GM19035 (cell line): ENCODE measurements around the gene RPS19.

Source experiments
- ATAC-seq: cut with Tn5 transposase; IDR thresholded peaks from one replicate; pipeline ENCODE4 v1.9.1; 2021; ENCODE audit not compliant: unreplicated experiment

RPS19 gene

DNA sequence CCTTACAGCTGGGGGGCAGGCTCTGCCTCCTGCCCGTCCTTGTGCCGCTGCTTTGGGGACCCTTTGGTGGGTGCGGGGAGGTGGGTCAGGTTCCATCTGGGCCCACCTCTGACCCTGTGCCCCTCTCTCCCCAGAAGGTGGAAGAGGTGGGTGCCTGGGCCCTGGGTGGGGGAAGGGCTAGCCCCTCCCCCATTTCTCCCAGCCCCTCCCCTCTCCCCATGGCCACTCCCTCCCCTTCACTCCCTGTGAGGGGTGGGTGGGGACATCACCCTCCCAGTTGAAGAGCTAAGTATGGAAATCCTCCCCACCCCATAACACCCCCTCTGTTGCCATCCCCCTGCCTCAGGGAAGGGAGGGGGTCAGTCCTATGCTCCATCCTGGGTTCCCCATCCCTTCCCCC lies 37.1 kb downstream of the RPS19 start:
- ATAC-seq = no peak

DNA sequence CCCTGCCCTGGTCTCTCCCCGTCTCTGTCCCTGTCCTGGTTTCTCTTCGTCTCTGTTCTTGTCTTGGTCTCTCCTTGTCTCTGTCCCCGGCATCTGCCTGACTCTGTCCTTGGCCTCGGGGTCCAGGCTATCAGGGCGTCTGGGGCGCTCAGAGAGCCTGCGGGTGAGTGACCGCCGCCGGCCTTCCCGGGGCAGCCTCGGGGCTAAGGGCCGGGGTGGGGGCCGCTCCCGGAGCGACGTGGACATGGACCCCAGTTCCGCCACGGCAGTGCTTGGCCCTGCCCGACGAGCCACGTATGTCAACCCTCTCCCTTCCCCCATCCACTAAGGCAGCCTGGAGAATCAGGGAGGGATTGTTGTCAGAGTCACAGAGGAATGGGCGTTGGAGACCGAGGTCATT lies 37.8 kb downstream of the RPS19 start:
- no peak for ATAC-seq

DNA sequence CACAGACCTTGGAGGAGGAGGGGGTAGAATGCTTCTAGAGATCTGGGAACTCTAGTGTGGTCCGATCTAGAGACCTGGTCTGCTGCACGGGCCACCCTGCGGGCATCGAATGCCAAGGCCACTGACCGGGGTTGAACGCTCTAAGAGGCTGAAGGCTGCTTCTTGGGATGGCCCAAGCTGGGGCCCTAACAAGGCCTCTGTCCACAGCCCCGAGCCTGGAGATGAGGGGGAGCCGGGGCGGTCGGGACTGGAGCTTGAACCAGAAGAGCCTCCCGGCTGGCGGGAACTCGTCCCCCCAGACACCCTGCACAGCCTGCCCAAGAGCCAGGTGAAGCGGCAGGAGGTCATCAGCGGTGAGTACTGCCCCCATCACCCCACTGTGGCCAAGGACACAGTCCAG lies 38.2 kb downstream of the RPS19 start:
- no peak for ATAC-seq

DNA sequence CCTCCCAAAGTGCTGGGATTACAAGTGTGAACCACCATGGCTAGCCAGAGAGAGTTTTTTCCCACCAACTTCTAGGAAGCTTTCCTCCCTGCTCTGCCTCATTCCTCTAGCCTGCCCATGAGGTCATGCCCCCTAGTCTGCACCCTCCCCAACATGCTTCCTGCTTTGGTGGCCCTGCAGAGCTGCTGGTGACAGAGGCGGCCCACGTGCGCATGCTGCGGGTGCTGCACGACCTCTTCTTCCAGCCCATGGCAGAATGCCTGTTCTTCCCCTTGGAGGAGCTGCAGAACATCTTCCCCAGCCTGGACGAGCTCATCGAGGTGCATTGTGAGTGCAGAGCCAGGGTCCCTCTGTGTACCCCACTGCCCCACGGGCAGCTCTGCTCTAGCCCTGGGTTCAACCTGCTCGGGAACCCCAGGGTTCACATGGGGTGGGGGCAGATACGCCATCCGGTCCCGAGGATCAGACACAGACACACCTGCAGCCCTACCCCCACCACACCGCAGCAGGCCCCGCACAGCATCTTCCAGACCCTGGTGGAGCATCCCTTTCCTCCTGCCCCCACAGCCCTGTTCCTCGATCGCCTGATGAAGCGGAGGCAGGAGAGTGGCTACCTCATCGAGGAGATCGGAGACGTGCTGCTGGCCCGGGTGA lies 41.8 kb downstream of the RPS19 start:
- ATAC-seq = no peak

DNA sequence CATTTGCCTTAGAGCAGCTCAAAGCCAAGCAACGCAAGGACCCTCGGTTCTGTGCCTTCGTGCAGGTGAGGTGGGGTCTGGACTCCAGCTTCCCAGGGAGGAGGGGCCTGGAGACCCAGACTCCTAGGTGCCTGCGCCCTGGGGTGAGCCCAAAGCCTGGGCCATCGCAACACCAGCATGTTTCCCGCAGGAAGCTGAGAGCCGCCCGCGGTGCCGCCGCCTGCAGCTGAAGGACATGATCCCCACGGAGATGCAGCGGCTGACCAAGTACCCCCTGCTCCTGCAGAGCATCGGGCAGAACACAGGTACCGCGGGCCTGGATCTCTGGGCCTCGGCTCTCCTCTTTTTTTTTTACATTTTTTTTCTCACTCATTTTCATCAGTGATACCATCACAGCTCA lies 42.5 kb downstream of the RPS19 start:
- no peak for ATAC-seq

DNA sequence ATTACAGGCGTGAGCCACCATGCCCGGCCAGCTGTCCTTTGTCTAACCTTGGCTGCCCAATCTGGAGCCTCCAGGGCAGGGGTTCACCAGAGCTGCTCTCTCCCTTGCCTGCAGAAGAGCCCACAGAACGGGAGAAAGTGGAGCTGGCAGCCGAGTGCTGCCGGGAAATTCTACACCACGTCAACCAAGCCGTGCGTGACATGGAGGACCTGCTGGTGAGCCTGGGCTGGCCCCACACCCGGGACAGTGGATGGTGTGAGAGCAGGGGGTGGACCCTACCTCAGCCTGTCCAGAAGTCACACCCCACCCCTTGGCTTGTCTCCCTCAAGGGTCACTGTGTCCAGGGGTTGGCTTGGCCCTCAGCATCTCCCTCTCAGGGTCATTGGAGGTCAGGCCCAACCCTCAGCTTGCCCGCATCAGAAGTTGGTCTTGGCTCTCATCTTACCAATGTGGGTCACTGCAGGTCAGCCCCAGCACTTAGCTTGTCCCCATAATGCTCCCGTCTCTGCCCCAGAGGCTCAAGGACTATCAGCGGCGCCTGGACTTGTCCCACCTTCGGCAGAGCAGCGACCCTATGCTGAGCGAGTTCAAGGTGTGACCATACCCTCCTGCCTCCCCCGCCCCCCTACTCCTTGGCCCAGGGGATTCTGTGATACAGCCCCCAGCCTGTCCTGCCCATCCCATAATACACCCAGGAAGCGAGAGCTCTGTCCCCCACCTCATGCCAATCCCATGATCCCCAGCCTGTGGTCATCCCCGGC lies 43.3 kb downstream of the RPS19 start:
- ATAC-seq = no peak

DNA sequence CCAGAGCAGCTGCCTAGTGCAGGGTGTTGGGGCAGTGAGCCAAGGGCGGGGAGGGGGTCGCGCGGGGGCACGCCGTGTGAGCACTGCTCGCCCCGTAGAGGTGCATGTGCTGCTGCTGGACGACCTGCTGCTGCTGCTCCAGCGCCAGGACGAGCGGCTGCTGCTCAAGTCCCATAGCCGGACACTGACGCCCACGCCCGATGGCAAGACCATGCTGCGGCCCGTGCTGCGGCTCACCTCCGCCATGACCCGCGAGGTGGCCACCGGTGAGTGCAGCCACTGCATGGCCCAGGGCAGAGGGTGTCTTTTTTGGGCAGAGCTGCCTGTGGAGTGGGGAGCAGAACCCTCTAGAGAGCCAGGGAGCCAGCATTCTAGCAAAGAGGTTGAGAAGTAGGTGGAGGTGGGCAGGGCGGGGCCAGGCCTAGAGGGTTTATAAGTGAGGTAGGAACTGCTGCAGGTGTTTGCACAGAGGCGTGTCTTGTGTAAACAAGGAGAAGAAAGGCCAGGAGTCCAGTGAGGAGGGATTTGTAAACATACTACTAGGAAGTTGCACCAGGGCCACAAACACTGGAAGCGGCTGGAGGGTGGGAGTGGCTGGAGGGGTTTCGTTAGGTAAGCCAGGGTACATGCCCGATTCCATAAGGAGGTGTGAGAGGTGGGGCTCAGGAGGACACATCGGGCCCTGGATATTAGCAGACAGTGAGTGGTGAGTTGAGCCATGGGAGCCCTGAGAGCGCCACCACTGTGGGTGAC lies 44.2 kb downstream of the RPS19 start:
- ATAC-seq = no peak

DNA sequence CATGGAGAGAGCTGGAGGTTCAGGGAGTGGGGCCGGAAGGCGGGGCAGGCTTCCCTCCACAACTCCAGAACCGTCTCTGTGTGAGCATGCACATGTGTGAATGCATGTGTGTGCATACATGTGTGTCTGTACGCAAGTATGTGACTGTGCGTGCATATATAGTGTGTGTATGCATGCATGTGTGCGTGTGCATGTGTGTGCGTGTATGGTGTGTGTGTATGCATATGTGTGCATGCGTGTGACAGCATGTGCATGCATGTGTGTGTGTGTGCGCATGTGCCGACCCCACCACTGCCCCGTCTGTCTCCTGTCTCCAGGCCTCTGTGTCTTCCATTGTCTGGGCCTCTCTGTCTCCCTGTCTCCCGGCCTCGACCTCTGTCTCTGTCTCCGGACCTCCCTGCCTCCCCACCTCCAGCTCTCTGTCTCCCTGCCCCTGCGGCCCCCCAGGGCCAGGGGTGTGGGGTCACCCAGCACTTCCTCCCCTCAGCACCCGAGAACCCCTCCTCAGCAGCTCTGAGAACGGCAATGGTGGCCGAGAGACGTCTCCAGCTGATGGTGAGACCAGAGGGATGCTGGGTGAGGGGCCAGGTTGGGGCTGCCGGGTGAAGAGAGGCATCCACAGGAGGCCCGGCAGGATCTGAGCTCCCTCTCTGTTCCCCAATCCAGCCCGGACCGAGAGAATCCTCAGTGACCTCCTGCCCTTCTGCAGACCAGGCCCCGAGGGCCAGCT lies 45.4 kb downstream of the RPS19 start:
- ATAC-seq = no peak

DNA sequence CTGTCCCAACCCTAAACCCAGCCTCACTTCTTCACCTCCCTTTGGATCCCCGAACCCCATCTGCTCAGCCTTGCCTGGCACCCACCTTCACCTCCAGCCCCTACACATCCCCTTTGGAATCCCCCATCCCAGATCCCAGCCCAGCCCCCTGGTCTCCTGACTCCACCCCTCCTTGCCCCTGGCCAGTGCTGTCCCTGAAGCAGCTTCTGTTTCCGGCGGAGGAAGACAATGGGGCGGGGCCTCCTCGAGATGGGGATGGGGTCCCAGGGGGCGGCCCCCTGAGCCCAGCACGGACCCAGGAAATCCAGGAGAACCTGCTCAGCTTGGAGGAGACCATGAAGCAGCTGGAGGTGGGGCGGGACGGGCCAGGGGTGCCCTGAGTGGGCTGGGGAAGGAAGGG lies 46.2 kb downstream of the RPS19 start:
- ATAC-seq = no peak

DNA sequence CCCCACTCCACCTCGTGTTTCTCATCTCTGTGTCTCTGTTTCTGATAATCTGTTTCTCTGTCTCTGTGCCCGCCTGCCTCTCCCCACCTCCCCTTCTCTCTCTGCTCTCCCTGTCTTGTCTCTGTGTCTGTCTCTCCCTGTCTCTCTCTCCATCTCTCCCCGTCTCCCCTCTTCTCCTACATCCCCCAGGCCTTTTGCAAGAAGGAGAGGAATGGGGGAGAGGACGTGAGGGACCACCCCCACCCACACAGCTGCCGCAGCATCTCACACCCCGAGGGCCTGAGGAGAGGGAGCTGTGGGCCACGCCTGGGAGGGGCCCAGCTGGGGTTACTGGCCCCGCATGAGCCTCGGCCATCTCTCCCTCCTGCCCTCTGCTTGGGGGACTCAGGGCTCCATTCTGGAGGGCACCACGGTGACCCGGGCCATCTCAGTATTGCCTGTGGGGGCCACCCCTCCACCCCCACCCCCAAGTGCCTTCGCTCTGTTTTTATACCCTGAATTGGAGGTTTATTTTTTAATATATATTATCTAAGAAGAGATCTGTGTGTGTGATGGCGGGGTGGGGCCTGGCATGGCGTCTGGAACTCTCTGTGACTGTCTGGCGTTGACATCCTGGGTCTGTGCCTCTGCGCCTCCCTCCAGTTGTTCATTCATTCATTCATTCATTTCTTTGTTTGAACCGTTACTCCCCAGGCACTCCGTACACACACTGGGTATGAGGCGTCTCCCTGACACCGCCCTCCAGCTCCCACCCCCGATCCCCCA lies 47.0 kb downstream of the RPS19 start:
- no peak for ATAC-seq

DNA sequence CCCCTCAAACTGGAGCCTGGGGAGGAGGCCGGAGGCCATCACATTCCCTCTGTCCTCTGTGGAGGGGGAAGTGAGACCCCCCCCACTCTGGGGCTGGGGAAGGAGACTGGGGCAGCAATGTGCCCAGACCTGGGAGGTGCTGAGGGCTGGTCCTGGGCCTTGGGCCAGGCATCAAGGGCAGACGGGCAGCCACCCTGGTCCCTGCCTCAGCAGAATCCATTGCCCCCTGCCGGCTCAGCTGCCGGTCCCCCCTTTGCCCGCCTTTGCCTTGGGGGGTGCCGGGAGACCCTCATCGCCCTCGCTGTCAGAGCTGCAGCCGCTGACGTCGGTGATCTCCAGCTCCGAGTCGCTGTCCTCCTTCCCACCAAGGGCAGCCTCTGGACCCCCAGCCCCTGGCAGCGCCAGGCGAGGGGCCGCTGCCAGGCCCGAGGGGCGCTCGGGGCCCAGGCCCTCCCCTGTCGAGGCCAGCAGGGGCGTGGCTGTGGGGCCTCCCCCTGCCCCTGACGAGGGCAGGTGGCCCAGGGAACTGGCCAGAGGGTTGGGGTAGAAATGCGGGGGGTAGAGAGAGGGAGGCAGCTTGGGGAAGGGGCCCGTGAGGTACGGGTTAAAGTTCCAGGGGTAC lies 48.0 kb downstream of the RPS19 start:
- no peak for ATAC-seq

DNA sequence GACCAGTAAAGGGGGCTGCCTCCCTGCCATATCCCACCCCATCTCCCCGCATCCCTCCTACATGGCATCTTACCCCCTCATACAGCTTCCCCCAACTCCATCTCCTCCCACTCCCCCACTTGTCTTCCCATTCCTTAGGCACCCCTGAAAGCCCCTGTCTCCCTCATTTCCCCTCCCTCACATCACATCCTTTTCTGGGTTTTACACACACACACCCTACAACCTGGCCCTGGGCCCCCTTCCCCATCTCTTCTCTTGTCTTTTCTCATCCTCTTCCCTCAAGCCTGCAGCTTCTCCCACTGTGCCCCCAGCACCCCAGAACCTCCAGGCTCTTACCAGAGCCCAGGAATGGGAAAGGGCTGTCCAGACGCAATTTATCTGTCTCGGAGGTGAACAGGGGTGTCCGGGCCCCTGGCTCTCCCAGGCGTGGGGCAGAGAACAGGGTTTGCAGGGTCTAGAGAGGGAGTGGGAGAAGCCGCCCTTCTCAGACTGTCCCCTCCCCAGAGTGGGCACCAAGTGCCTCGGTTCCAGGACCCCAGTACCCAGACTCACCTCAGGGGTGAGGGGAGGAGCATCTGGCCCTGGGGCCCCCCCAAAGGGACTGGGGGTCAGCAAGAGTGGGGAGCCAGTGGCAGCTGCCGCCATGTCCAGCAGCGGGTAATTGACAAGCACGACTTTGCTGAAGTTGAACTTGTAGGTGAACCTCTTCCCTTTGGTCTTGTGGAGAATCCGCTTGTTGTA lies 48.8 kb downstream of the RPS19 start:
- ATAC-seq = no peak

DNA sequence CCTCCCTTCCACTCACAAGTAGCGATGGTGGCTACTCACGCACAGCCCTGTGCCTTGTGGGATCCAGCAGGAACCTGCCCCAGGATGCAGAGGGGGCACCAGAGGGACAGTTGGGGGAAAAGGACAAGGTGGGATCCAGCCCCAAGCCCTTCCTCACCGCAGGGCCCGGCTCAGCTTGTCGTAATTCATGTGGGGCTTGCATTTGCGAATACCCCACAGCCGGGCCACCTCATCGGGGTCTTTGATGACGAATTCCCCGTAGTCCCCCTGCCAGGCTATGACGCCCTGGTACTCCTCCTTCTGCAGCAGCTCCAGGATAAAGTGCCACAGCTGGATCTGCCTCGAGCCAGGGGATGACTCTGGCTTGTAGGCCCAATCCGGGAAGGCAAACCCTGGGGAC lies 49.7 kb downstream of the RPS19 start:
- ATAC-seq = no peak

DNA sequence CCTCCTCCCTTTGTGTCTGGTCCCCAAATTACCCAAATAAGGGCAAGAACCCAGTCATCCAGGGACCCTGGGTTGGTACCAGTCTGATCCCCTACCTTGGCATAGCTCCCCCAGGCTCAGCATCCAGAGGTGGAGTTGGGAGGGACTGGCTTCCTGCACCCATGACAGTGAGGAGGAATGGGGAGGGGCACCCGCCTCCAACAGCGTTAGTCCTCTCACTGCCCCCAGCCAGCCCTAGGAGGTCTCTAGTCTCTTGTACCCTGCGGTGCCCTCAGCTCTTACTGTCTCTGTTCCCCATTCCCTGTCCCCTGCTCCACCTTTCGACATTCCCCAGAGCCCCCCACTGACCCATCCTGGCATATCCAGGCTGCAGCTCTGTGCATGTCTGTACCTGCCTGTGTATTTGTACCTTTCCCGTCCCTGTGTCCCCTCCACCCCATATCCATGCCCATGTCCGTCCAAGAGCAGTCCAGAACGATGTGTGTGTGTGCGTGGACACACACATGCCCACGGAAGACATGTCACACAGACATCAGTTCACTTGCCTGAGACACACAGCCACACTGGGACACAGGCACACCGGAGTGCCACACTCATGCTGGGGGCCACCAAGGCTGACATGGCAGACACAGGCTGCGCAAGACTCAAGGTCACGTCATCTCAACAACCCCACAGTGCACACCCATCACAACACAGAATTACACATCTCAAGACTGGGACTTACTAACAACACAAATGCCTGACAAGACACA lies 50.4 kb downstream of the RPS19 start:
- ATAC-seq = no peak

DNA sequence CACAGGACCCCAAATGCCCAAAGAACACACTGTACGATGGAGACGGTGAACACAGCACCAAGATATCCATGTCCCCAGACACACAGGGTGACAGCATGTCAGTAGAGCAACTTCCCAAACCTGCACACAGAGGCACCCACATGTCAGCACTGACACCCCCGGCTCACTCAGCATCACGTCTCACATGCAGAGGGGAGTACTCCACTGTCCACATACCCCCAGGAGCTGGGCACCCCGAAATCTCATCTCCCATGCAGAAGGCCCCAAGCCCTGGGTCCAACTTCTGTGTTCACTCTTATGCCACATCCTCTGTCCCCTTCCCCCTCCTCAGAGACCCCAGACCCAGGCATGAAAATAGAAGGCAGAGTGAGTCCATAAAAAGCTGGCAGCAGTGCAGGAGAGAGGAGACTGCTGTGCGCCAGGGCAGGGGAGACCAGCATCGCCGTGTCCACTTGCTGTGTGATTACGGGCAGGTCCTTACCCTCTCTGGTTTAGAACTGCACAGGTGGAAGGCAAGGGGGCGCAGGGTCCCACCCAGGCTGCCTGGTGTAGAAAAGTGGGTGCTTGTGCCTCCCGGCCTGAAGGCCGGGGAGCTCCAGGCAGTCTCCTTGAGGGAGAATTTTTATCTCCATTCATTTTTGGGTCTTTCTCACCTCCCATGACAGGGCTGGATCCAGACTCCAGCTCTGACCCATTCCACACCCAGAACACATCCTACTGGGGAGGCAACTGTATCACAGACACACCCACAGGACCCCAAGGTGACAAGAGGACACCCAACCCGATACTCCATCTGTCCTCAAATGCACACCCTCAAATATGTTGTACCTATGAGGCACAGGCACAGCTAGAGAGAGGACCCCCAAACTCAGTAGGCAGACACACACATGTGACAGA lies 51.2 kb downstream of the RPS19 start:
- ATAC-seq = no peak

DNA sequence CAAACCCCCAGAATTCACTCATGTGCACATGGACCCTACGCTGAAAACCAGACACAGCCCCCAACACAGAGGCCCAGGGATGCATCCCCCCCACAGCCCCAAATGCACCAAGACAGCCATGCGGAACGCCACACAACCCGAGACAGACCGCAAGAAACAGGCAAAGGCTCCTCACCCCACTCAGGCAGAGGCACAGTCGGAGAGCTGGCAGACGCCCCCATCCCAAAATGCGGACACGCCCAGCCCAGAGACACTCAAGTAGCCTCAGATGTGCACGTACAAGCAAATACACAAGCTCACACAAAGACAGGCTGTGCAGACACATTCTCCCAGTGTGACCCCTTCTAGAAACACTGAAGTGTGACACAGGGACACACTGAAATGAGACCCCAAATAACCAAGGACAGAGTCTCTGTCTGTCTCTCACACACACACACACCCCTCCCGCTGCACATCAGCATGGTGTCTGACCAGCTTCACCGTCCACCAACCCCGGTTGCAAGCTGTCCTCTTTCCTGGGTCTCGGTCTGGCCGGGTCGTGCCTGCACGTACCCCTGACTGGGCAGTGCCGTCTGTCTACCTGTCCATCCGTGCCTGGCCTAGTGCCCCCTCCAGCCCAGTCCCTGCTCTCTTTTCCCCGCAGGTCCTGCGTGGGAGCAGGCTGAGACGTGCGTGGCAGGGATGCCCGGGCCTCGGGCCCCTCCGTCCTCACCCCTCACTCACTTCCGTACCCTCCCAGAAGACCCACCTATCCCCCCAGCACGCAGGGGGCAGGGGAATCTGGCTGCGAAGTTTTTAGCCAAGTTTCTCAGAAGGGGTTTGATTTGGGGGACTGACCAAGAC lies 52.1 kb downstream of the RPS19 start:
- ATAC-seq = no peak
